SK-N-SH (cell line): Measurements from ENCODE around the gene SMAGP. TPM values are rescaled to one million over a fixed set of nuclear protein-coding genes. Genes with fewer than 3 reads are reported as not detected.

Experiments used
- CTCF ChIA-PET: fragments of 300-600, 350-600 bp; formaldehyde crosslinking; extraction: SDS; loops from one replicate; lab custom pipeline; 2021; lab: Yijun Ruan, JAX
- POLR2A ChIA-PET: fragments of 350-600 bp; sonication (Branson Sonifier 250); formaldehyde crosslinking; extraction: SDS; loops from one replicate; lab custom pipeline; 2020; ENCODE audit warnings: antibody characterized with exemption, inconsistent platforms; lab: Yijun Ruan, JAX
- DNase-seq: peaks from one replicate; pipeline ENCODE4 v3.0.0; 2012
- H2AFZ ChIP-seq: fragments of 200-600 bp; sonication (generic); 2 replicates; pipeline ENCODE4 v1.8.1; 2016; ENCODE audit warnings: antibody characterized with exemption, mild to moderate bottlenecking, low read depth
- H3F3A ChIP-seq: fragments of 200-600 bp; sonication (generic); replicated peaks from 2 replicates; pipeline ENCODE3; 2016; ENCODE audit warnings: antibody characterized with exemption, mild to moderate bottlenecking; ENCODE audit not compliant: insufficient read depth
- H3K27ac ChIP-seq, 2 experiments: fragments of 200-500 bp in 1 of 2; fragments of 200-600 bp in 1 of 2; sonication (Bioruptor generic) in 1 of 2; sonication (generic), shearing (Covaris generic) in 1 of 2; 2 replicates each; pipeline versions ENCODE4 v1.5.1 to v1.6.1; 2014 to 2016; ENCODE audit warnings: low read depth in 2 of 2, inconsistent platforms in 1 of 2, low read length in 1 of 2, mild to moderate bottlenecking in 1 of 2, mixed read lengths in 1 of 2
- H3K27me3 ChIP-seq: fragments of 200-600 bp; sonication (generic), shearing (Covaris generic); 2 replicates; pipeline ENCODE4 v1.6.1; 2016; ENCODE audit warnings: mixed run types; ENCODE audit not compliant: insufficient read depth
- H3K36me3 ChIP-seq, 2 experiments: fragments of 200-500 bp in 1 of 2; fragments of 200-600 bp in 1 of 2; sonication (Bioruptor generic) in 1 of 2; sonication (generic) in 1 of 2; replicated peaks in 1 of 2; 2 replicates each; pipeline versions ENCODE3 to v1.5.1; 2014 to 2016; ENCODE audit warnings: low read length in 1 of 2, mild to moderate bottlenecking in 1 of 2; ENCODE audit not compliant: insufficient read depth in 2 of 2, control insufficient read depth in 1 of 2
- H3K4me1 ChIP-seq, 2 experiments: fragments of 200-500 bp in 1 of 2; fragments of 200-600 bp in 1 of 2; sonication (Bioruptor generic) in 1 of 2; sonication (generic), shearing (Covaris generic) in 1 of 2; 2 replicates each; pipeline versions ENCODE4 v1.5.1 to v1.6.1; 2014 to 2016; ENCODE audit warnings: low read depth in 1 of 2, low read length in 1 of 2, mixed run types in 1 of 2; ENCODE audit not compliant: insufficient read depth in 2 of 2, control insufficient read depth in 1 of 2
- H3K4me2 ChIP-seq: fragments of 200-600 bp; sonication (generic), shearing (Covaris generic); 2 replicates; pipeline ENCODE4 v1.6.1; 2017; ENCODE audit warnings: mixed run types
- H3K4me3 ChIP-seq, 2 experiments: fragments of 200-500 bp in 1 of 2; fragments of 200-600 bp in 1 of 2; sonication (Bioruptor generic) in 1 of 2; sonication (generic), shearing (Covaris generic) in 1 of 2; 2 replicates each; pipeline versions ENCODE4 v1.5.1 to v1.8.1; 2014 to 2016; ENCODE audit warnings: low read depth in 2 of 2, inconsistent platforms in 1 of 2, low read length in 1 of 2, mild to moderate bottlenecking in 1 of 2, mixed read lengths in 1 of 2, moderate library complexity in 1 of 2
- H3K79me2 ChIP-seq: fragments of 200-600 bp; sonication (generic); 2 replicates; pipeline ENCODE4 v1.8.1; 2017; ENCODE audit warnings: mild to moderate bottlenecking; ENCODE audit not compliant: insufficient read depth
- H3K9ac ChIP-seq: fragments of 200-600 bp; sonication (generic); 2 replicates; pipeline ENCODE4 v1.6.1; 2017; ENCODE audit warnings: mixed run types
- H3K9me2 ChIP-seq: fragments of 200-600 bp; sonication (generic); 2 replicates; pipeline ENCODE4 v1.6.1; 2017; ENCODE audit warnings: mixed run types
- H3K9me3 ChIP-seq: fragments of 200-600 bp; sonication (generic); 2 replicates; pipeline ENCODE4 v1.6.1; 2017; ENCODE audit warnings: mixed run types, mild to moderate bottlenecking, moderate library complexity
- H4K20me1 ChIP-seq: fragments of 200-600 bp; sonication (generic); 2 replicates; pipeline ENCODE4 v1.6.1; 2017; ENCODE audit warnings: mild to moderate bottlenecking, mixed run types; ENCODE audit not compliant: insufficient read depth
- CHD2 ChIP-seq: fragments of 150-350 bp; IDR thresholded peaks from 2 replicates; pipeline ENCODE4 v1.6.1; 2018; ENCODE audit warnings: low read length; ENCODE audit not compliant: partially characterized antibody
- ELF1 ChIP-seq: IDR thresholded peaks from 2 replicates; pipeline ENCODE4 v1.4.0; 2012
- EP300 ChIP-seq, 2 experiments: IDR thresholded peaks; 2 replicates each; pipeline versions ENCODE4 v1.4.0 to v1.6.1; 2012; ENCODE audit warnings: borderline replicate concordance in 1 of 2, low read depth in 1 of 2, low read length in 1 of 2
- FOSL2 ChIP-seq: IDR thresholded peaks from 2 replicates; pipeline ENCODE4 v1.4.0; 2012; ENCODE audit warnings: low read depth, mild to moderate bottlenecking, moderate library complexity, borderline replicate concordance
- GATA2 ChIP-seq: sonication (generic); formaldehyde crosslinking; IDR thresholded peaks from 2 replicates; pipeline ENCODE4 v1.5.0; 2020; ENCODE audit warnings: mild to moderate bottlenecking, missing genetic modification reagents
- JUND ChIP-seq: IDR thresholded peaks from 2 replicates; pipeline ENCODE4 v1.4.0; 2012
- MXI1 ChIP-seq: IDR thresholded peaks from 2 replicates; pipeline ENCODE4 v1.6.1; 2012; ENCODE audit warnings: mild to moderate bottlenecking, low read depth, low read length, improper control_type of control experiment
- NFIC ChIP-seq: IDR thresholded peaks from 2 replicates; pipeline ENCODE4 v1.4.0; 2012; ENCODE audit warnings: borderline replicate concordance
- NRF1 ChIP-seq: IDR thresholded peaks from 2 replicates; pipeline ENCODE4 v1.6.1; 2012; ENCODE audit warnings: low read depth, mild to moderate bottlenecking, low read length
- RXRA ChIP-seq: IDR thresholded peaks from 2 replicates; pipeline ENCODE4 v1.4.0; 2012; ENCODE audit warnings: low read depth, mild to moderate bottlenecking, borderline replicate concordance
- YY1 ChIP-seq: IDR thresholded peaks from 2 replicates; pipeline ENCODE4 v1.4.0; 2012; ENCODE audit warnings: low read depth, mild to moderate bottlenecking
- WGBS: methylation state at CpG from one replicate; pipeline ENCODE4 v1.1.6; 2017; ENCODE audit warnings: low lambda C conversion rate; 5-methylcytosine and 5-hydroxymethylcytosine counted together
- polyA plus RNA-seq, 3 experiments: library from polyadenylated mRNA; depleted of rRNA; stranded (reverse); fragments of >200 nt; gene quantifications; 2 replicates each; pipeline ENCODE4 v1.2.3, GENCODE V29; 2012
- TF ChIP-seq, protein P1 (sequence below): fragments of 200-600 bp; sonication (generic); IDR thresholded peaks from 2 replicates; pipeline ENCODE4 v1.6.1; 2017; ENCODE audit warnings: antibody characterized with exemption, mild to moderate bottlenecking, moderate library complexity
- TF ChIP-seq, protein P2 (sequence below): fragments of 150-350 bp; IDR thresholded peaks from 2 replicates; pipeline ENCODE4 v1.6.1; 2017; ENCODE audit warnings: antibody characterized with exemption, low read length, low read depth, borderline replicate concordance
- TF ChIP-seq, protein P3 (sequence below): IDR thresholded peaks from 2 replicates; pipeline ENCODE4; 2012
- TF ChIP-seq, protein P4 (sequence below): IDR thresholded peaks from 2 replicates; pipeline ENCODE4 v1.4.0; 2012; ENCODE audit warnings: low read depth, borderline replicate concordance
- TF ChIP-seq, protein P5 (sequence below): IDR thresholded peaks from 2 replicates; pipeline ENCODE4 v1.4.0; 2012; ENCODE audit warnings: low read depth

SMAGP gene
- polyA plus RNA-seq, 1 of the 3 experiments (the other 2 are of a cell fraction) = 26.3 TPM

DNA sequence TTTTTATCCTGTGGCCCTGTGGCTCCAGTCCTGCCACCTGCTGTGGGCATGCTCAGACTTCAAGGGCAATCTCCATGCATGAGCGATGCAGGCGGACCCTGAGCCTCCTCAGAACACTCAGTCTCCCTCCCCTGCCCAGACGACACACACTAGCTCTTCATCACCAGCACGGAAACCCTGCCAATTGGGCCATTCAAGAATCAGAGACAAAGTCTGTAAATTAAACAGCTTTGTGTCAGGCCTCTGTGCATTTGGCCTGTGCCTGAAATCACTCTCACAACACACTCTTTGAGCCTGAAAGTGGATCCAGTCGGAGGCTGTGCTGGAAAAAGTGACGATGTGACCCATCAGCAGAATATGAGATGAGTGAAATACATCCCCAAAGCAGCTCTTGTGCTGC, 64.9 kb downstream of the SMAGP start:
- no peak overlapping the region for H3K4me3 ChIP-seq
- H3K4me1 ChIP-seq = no peaks in the 10 kb centered on the region
- H3K9me3 ChIP-seq = no peaks in the 10 kb centered on the region
- H3K4me2 ChIP-seq = no peak overlapping the region
- H2AFZ ChIP-seq = no peak overlapping the region
- CTCF ChIA-PET = interaction anchor here (1.3 kb wide), 2 partner anchors 13 to 27 kb away, joined by 3 to 5 read pairs; partner anchors contain the start of gene POU6F1
- WGBS = 95% methylated on average over 6 of the region's 6 CpGs
- no peaks in the 10 kb centered on the region for H3K36me3 ChIP-seq
- POLR2A ChIA-PET = no interaction called here
- no peaks in the 10 kb centered on the region for H3K27me3 ChIP-seq
- H3K9ac ChIP-seq = no peak overlapping the region
- no peak overlapping the region for H3K27ac ChIP-seq
- TF ChIP-seq CHD2 (no peak), NFIC (no peak), EP300 (IDR thresholded peaks at IDR 0.05; ENCODE audit: borderline replicate concordance in 1 of 2, low read depth in 1 of 2, low read length in 1 of 2) (no peak), FOSL2 (no peak), JUND (no peak), RXRA (no peak), NRF1 (no peak), YY1 (no peak), ELF1 (no peak), MXI1 (no peak), GATA2 (CRISPR knock-in tag) (no peak)
- TF ChIP-seq, protein P1, sequence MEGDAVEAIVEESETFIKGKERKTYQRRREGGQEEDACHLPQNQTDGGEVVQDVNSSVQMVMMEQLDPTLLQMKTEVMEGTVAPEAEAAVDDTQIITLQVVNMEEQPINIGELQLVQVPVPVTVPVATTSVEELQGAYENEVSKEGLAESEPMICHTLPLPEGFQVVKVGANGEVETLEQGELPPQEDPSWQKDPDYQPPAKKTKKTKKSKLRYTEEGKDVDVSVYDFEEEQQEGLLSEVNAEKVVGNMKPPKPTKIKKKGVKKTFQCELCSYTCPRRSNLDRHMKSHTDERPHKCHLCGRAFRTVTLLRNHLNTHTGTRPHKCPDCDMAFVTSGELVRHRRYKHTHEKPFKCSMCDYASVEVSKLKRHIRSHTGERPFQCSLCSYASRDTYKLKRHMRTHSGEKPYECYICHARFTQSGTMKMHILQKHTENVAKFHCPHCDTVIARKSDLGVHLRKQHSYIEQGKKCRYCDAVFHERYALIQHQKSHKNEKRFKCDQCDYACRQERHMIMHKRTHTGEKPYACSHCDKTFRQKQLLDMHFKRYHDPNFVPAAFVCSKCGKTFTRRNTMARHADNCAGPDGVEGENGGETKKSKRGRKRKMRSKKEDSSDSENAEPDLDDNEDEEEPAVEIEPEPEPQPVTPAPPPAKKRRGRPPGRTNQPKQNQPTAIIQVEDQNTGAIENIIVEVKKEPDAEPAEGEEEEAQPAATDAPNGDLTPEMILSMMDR = no peak
- TF ChIP-seq, protein P2, sequence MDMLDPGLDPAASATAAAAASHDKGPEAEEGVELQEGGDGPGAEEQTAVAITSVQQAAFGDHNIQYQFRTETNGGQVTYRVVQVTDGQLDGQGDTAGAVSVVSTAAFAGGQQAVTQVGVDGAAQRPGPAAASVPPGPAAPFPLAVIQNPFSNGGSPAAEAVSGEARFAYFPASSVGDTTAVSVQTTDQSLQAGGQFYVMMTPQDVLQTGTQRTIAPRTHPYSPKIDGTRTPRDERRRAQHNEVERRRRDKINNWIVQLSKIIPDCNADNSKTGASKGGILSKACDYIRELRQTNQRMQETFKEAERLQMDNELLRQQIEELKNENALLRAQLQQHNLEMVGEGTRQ = no peak
- TF ChIP-seq, protein P3, sequence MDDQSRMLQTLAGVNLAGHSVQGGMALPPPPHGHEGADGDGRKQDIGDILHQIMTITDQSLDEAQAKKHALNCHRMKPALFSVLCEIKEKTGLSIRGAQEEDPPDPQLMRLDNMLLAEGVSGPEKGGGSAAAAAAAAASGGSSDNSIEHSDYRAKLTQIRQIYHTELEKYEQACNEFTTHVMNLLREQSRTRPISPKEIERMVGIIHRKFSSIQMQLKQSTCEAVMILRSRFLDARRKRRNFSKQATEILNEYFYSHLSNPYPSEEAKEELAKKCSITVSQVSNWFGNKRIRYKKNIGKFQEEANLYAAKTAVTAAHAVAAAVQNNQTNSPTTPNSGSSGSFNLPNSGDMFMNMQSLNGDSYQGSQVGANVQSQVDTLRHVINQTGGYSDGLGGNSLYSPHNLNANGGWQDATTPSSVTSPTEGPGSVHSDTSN = no peak
- TF ChIP-seq, protein P4, sequence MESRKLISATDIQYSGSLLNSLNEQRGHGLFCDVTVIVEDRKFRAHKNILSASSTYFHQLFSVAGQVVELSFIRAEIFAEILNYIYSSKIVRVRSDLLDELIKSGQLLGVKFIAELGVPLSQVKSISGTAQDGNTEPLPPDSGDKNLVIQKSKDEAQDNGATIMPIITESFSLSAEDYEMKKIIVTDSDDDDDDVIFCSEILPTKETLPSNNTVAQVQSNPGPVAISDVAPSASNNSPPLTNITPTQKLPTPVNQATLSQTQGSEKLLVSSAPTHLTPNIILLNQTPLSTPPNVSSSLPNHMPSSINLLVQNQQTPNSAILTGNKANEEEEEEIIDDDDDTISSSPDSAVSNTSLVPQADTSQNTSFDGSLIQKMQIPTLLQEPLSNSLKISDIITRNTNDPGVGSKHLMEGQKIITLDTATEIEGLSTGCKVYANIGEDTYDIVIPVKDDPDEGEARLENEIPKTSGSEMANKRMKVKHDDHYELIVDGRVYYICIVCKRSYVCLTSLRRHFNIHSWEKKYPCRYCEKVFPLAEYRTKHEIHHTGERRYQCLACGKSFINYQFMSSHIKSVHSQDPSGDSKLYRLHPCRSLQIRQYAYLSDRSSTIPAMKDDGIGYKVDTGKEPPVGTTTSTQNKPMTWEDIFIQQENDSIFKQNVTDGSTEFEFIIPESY = no peak
- TF ChIP-seq, protein P5, sequence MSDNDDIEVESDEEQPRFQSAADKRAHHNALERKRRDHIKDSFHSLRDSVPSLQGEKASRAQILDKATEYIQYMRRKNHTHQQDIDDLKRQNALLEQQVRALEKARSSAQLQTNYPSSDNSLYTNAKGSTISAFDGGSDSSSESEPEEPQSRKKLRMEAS = no peak
- no peaks in the 10 kb centered on the region for H4K20me1 ChIP-seq
- H3K9me2 ChIP-seq = no peaks in the 10 kb centered on the region
- no peak for DNase-seq
- H3K79me2 ChIP-seq = no peaks in the 10 kb centered on the region
- H3F3A ChIP-seq = no peaks in the 10 kb centered on the region
